H1 (cell line): ENCODE data around the gene AIDA. TPM values are rescaled to one million over a fixed set of nuclear protein-coding genes. Genes with fewer than 3 reads are reported as not detected.

Experiments used
- CTCF ChIA-PET: fragments of 300-600 bp; sonication (Branson Sonifier 250); formaldehyde crosslinking; loops from one replicate; lab custom pipeline; 2021; ENCODE audit not compliant: partially characterized antibody; lab: Charles Lee
- POLR2A ChIA-PET: fragments of 300-600 bp; sonication (Branson Sonifier 250); formaldehyde crosslinking; loops from one replicate; lab custom pipeline; 2021; ENCODE audit warnings: inconsistent platforms; ENCODE audit not compliant: partially characterized antibody; lab: Charles Lee
- DNase-seq, 2 experiments: peaks; one replicate each; pipeline versions ENCODE4 v3.0.0 to v3.0.0-alpha.2; 2010 to 2022; ENCODE audit warnings: low spot score in 2 of 2, low read depth in 1 of 2, mixed read lengths in 1 of 2
- FAIRE-seq: peaks from 2 replicates; lab custom pipeline; 2011; peaks lifted over from hg19 to GRCh38; lab: Jason Lieb, UNC
- H2AFZ ChIP-seq: 2 replicates; pipeline ENCODE4 v1.8.1; 2012; ENCODE audit warnings: low read length, inconsistent platforms
- H2AK5ac ChIP-seq: 2 replicates; pipeline ENCODE4 v1.6.1; 2013; ENCODE audit warnings: low read depth, low read length
- H2BK120ac ChIP-seq: replicated peaks from 2 replicates; pipeline ENCODE3; 2013; ENCODE audit warnings: low read depth, low read length, inconsistent platforms
- H2BK12ac ChIP-seq: 2 replicates; pipeline ENCODE4 v1.6.1; 2013; ENCODE audit warnings: low read depth, low read length
- H2BK15ac ChIP-seq: 2 replicates; pipeline ENCODE4 v1.6.1; 2013; ENCODE audit warnings: low read length
- H2BK20ac ChIP-seq: 2 replicates; pipeline ENCODE4 v1.6.1; 2013; ENCODE audit warnings: low read length
- H2BK5ac ChIP-seq: 2 replicates; pipeline ENCODE4 v1.6.1; 2013; ENCODE audit warnings: low read depth, low read length
- H3K14ac ChIP-seq: 2 replicates; pipeline ENCODE4 v1.6.1; 2013; ENCODE audit warnings: inconsistent platforms; ENCODE audit not compliant: insufficient read length
- H3K18ac ChIP-seq: 2 replicates; pipeline ENCODE4 v1.6.1; 2013; ENCODE audit warnings: low read length; ENCODE audit errors: extremely low read depth
- H3K23ac ChIP-seq: 2 replicates; pipeline ENCODE4 v1.6.1; 2013; ENCODE audit warnings: inconsistent platforms; ENCODE audit not compliant: insufficient read length
- H3K23me2 ChIP-seq: 2 replicates; pipeline ENCODE4 v1.6.1; 2013; ENCODE audit warnings: low read depth, low read length
- H3K27ac ChIP-seq: 2 replicates; pipeline ENCODE4 v1.6.1; 2011; ENCODE audit warnings: low read depth, low read length, inconsistent platforms
- H3K27me3 ChIP-seq, 4 experiments: replicated peaks in 1 of 4; 1 replicate in 1 of 4; 2 replicates in 3 of 4; pipeline versions ENCODE4 v1.6.1 to v1.8.1; 2011 to 2013; ENCODE audit warnings: low read length in 3 of 4, mild to moderate bottlenecking in 3 of 4, inconsistent platforms in 2 of 4, mixed read lengths in 2 of 4, moderate library complexity in 1 of 4; ENCODE audit not compliant: control insufficient read depth in 3 of 4, insufficient read depth in 3 of 4; ENCODE audit errors: extremely low read depth in 1 of 4
- H3K36me3 ChIP-seq, 4 experiments: 2 replicates each; pipeline versions ENCODE4 v1.6.1 to v1.8.1; 2011 to 2013; ENCODE audit warnings: mild to moderate bottlenecking in 4 of 4, low read length in 3 of 4, moderate library complexity in 2 of 4, control low read depth in 1 of 4, inconsistent platforms in 1 of 4; ENCODE audit not compliant: insufficient read depth in 4 of 4, control insufficient read depth in 2 of 4
- H3K4ac ChIP-seq: replicated peaks from 2 replicates; pipeline ENCODE3; 2013; ENCODE audit warnings: low read length, low read depth, mixed read lengths, inconsistent platforms; ENCODE audit not compliant: insufficient read length
- H3K4me1 ChIP-seq, 4 experiments: replicated peaks in 1 of 4; 1 replicate in 1 of 4; 2 replicates in 3 of 4; pipeline versions ENCODE4 v1.6.1 to v1.8.1; 2011 to 2013; ENCODE audit warnings: low read length in 3 of 4, inconsistent platforms in 2 of 4, mixed read lengths in 1 of 4; ENCODE audit not compliant: insufficient read depth in 4 of 4, control insufficient read depth in 3 of 4
- H3K4me2 ChIP-seq, 2 experiments: 2 replicates each; pipeline versions ENCODE4 v1.6.1 to v1.8.1; 2011 to 2013; ENCODE audit warnings: low read depth in 2 of 2, low read length in 2 of 2, control low read depth in 1 of 2, inconsistent platforms in 1 of 2, mild to moderate bottlenecking in 1 of 2; ENCODE audit not compliant: insufficient read depth in 1 of 2
- H3K4me3 ChIP-seq, 4 experiments: fragments of 200-600, 300-600 bp in 1 of 4; sonication (generic), shearing (Covaris generic), sonication (Bioruptor Twin) in 1 of 4; 2 replicates each; pipeline versions ENCODE4 v1.5.1 to v1.8.1; 2011 to 2016; ENCODE audit warnings: low read length in 4 of 4, low read depth in 3 of 4, control low read depth in 2 of 4, inconsistent platforms in 2 of 4, mild to moderate bottlenecking in 2 of 4, mixed read lengths in 1 of 4, moderate library complexity in 1 of 4; ENCODE audit not compliant: insufficient read depth in 2 of 4; ENCODE audit errors: extremely low read depth in 1 of 4
- H3K56ac ChIP-seq: replicated peaks from 2 replicates; pipeline ENCODE3; 2013; ENCODE audit warnings: low read depth, mild to moderate bottlenecking, mixed read lengths, low read length, inconsistent platforms; ENCODE audit not compliant: insufficient read length
- H3K79me1 ChIP-seq: 2 replicates; pipeline ENCODE4 v1.6.1; 2013; ENCODE audit warnings: low read depth, low read length, control low read depth
- H3K79me2 ChIP-seq, 2 experiments: 2 replicates each; pipeline versions ENCODE4 v1.6.1 to v1.8.1; 2012 to 2013; ENCODE audit warnings: low read length in 2 of 2, mild to moderate bottlenecking in 2 of 2, inconsistent platforms in 1 of 2; ENCODE audit not compliant: insufficient read depth in 2 of 2, control insufficient read depth in 1 of 2
- H3K9ac ChIP-seq, 4 experiments: replicated peaks in 1 of 4; 1 replicate in 1 of 4; 2 replicates in 3 of 4; pipeline versions ENCODE4 v1.6.1 to v1.8.1; 2011 to 2013; ENCODE audit warnings: low read depth in 3 of 4, low read length in 3 of 4, control low read depth in 2 of 4, mild to moderate bottlenecking in 2 of 4, moderate library complexity in 2 of 4, inconsistent platforms in 1 of 4; ENCODE audit errors: extremely low read depth in 1 of 4
- H3K9me3 ChIP-seq, 2 experiments: 2 replicates each; pipeline versions ENCODE4 v1.6.1 to v1.8.1; 2012 to 2013; ENCODE audit warnings: mild to moderate bottlenecking in 2 of 2, moderate library complexity in 2 of 2, control low read depth in 1 of 2, inconsistent platforms in 1 of 2, low read depth in 1 of 2, low read length in 1 of 2, mixed read lengths in 1 of 2; ENCODE audit not compliant: insufficient read depth in 2 of 2
- H4K20me1 ChIP-seq, 2 experiments: replicated peaks in 1 of 2; 2 replicates each; pipeline versions ENCODE3 to v1.8.1; 2011 to 2013; ENCODE audit warnings: inconsistent platforms in 2 of 2, low read length in 2 of 2, mild to moderate bottlenecking in 1 of 2; ENCODE audit not compliant: insufficient read depth in 2 of 2, control insufficient read depth in 1 of 2
- H4K5ac ChIP-seq: 2 replicates; pipeline ENCODE4 v1.6.1; 2013; ENCODE audit warnings: low read length, low read depth, mixed read lengths, inconsistent platforms; ENCODE audit not compliant: insufficient read length
- H4K8ac ChIP-seq: 2 replicates; pipeline ENCODE4 v1.8.0; 2013; ENCODE audit warnings: mild to moderate bottlenecking, moderate library complexity, low read length, inconsistent platforms; ENCODE audit not compliant: insufficient read depth; ENCODE audit errors: extremely low read depth
- H4K91ac ChIP-seq: replicated peaks from 2 replicates; pipeline ENCODE3; 2013; ENCODE audit warnings: low read length, mixed read lengths, inconsistent platforms; ENCODE audit not compliant: insufficient read length
- EGR1 ChIP-seq: IDR thresholded peaks from 2 replicates; pipeline ENCODE4 v1.6.1; 2011; ENCODE audit warnings: low read depth, low read length, borderline replicate concordance
- NANOG ChIP-seq: IDR thresholded peaks from 2 replicates; pipeline ENCODE4 v1.6.1; 2011; ENCODE audit warnings: low read length, low read depth, mild to moderate bottlenecking, inconsistent platforms; ENCODE audit not compliant: insufficient read depth, poor library complexity, severe bottlenecking
- POLR2AphosphoS5 ChIP-seq: IDR thresholded peaks from 2 replicates; pipeline ENCODE4 v1.6.1; 2011; ENCODE audit warnings: low read depth, low read length
- RAD21 ChIP-seq, 2 experiments: IDR thresholded peaks in 1 of 2; conservative IDR thresholded peaks in 1 of 2; 2 replicates each; pipeline ENCODE4 v1.6.1; 2011; ENCODE audit warnings: low read depth in 2 of 2, low read length in 2 of 2, improper control_type of control experiment in 1 of 2, inconsistent platforms in 1 of 2, mild to moderate bottlenecking in 1 of 2, moderate library complexity in 1 of 2
- SP4 ChIP-seq: IDR thresholded peaks from 2 replicates; pipeline ENCODE4 v1.6.1; 2012; ENCODE audit warnings: low read length, inconsistent platforms
- SRF ChIP-seq: IDR thresholded peaks from 2 replicates; pipeline ENCODE4 v1.6.1; 2011; ENCODE audit warnings: mild to moderate bottlenecking, low read depth, low read length, moderate library complexity
- TBP ChIP-seq: IDR thresholded peaks from 2 replicates; pipeline ENCODE4 v1.6.1; 2011; ENCODE audit warnings: low read depth, low read length, improper control_type of control experiment
- WGBS, 2 experiments: shearing (Covaris generic) in 1 of 2; methylation state at CpG; one replicate each; pipeline versions ENCODE4 v1.1.6 to v1.1.7; 2013 to 2015; ENCODE audit warnings: low lambda C conversion rate in 2 of 2, mixed read lengths in 2 of 2, inconsistent platforms in 1 of 2, low coverage in 1 of 2, missing lambda C conversion rate in 1 of 2; ENCODE audit not compliant: insufficient replicate concordance in 2 of 2, insufficient coverage in 1 of 2, insufficient read length in 1 of 2; ENCODE audit errors: extremely low coverage in 1 of 2, missing lambda C conversion rate in 1 of 2; 5-methylcytosine and 5-hydroxymethylcytosine counted together
- polyA plus RNA-seq, 7 experiments: library from polyadenylated mRNA; depleted of rRNA in 3 of 7; stranded (reverse) in 5 of 7; unstranded in 2 of 7; fragments of >200 nt in 5 of 7; fragments of 200-250 nt in 2 of 7; gene quantifications; 1 replicate in 5 of 7; 2 replicates in 1 of 7; 4 replicates in 1 of 7; pipeline versions ENCODE4 v1.2.1 to v1.2.3, GENCODE V29; 2011 to 2013; ENCODE audit warnings: missing spikeins in 2 of 7, mixed read lengths in 2 of 7
- total RNA-seq: library from RNA; stranded (reverse); fragmentation: NEBNext Ultra II Directional; extraction: Animal tissue kit (Norgen Biotek cat#: 25700); gene quantifications from 2 replicates; pipeline ENCODE4 v1.2.1, GENCODE V29; 2021

The AIDA gene
- total and polyA plus RNA-seq, 2 of the 8 experiments (the other 6 are each of a cell fraction or from before 2014, with no cell fraction given) = 52.5 to 103 TPM

GRCh38 chr1:222709700-222710153 is 2.6 kb downstream of the AIDA start:
- Histone ChIP-seq H4K20me1 (no peaks in the 10 kb centered on the region), H3K4me3 (no peak overlapping the region), H2BK120ac (no peak overlapping the region), H3K23ac (no peak overlapping the region), H3K4me2 (no peak overlapping the region; a peak in 1 of 4 replicates), H2AFZ (no peak overlapping the region), H2BK15ac (no peak overlapping the region), H3K9me3 (no peaks in the 10 kb centered on the region), H3K56ac (no peak overlapping the region), H3K36me3 (no peaks in the 10 kb centered on the region; a peak in 1 of 8 replicates), H2BK20ac (no peak overlapping the region), H4K8ac (no peak overlapping the region), H4K5ac (no peak overlapping the region), H3K27ac (no peak overlapping the region), H3K27me3 (no peaks in the 10 kb centered on the region), H3K4ac (no peak overlapping the region), H4K91ac (no peak overlapping the region), H3K18ac (no peak overlapping the region), H3K79me2 (peaks cover 5 to 73% of the 10 kb centered on the region in 2 experiments; a peak in 3 of 4 replicates), H3K4me1 (no peaks in the 10 kb centered on the region), H3K14ac (no peak overlapping the region), H3K9ac (no peak overlapping the region), H2AK5ac (no peak overlapping the region), H2BK5ac (no peak overlapping the region), H3K79me1 (peaks cover 3% of the 10 kb centered on the region), H2BK12ac (no peak overlapping the region), H3K23me2 (peaks cover 6% of the 10 kb centered on the region)
- no peak for FAIRE-seq
- 95% methylated on average over 5 of the region's 5 CpGs; no CpG with 5 or more reads in 1 of the 2 experiments for WGBS, 2 experiments
- POLR2A ChIA-PET = interaction anchor here (1.3 kb wide), 1 partner anchor 12 kb away, joined by 3 read pairs; no protein-coding TSS in a partner anchor
- no peak for DNase-seq
- CTCF ChIA-PET = interaction anchor here (1.0 to 1.7 kb wide), 2 partner anchors 420 to 424 kb away, joined by 3 read pairs; no protein-coding TSS in a partner anchor
- TF ChIP-seq TBP = no peak
- no peak for TF ChIP-seq SP4
- no peak for TF ChIP-seq SRF
- no peak for TF ChIP-seq RAD21 (IDR thresholded peaks at IDR 0.05 in 1 of 2, conservative IDR thresholded peaks at IDR 0.05 in 1 of 2; ENCODE audit: low read depth in 2 of 2, low read length in 2 of 2)
- no peak for TF ChIP-seq EGR1
- TF ChIP-seq NANOG = no peak
- no peak for TF ChIP-seq POLR2AphosphoS5
